T-helper 2 cell treated with Interferon-gamma antibody and Interleukin-4, amounts not matched to agents 5 μg/mL and 100 μg/mL, for 36 hours (primary cell): Measurements from ENCODE around the gene CCDC92B.

ENCODE experiments used
- DNase-seq: peaks from one replicate; pipeline ENCODE4 v3.0.0; 2021; ENCODE audit warnings: low spot score
- H3K27ac Mint-ChIP-seq: one replicate; pipeline ENCODE4 v1.8.0; 2021; ENCODE audit warnings: mild to moderate bottlenecking, mixed read lengths
- H3K27me3 Mint-ChIP-seq: one replicate; pipeline ENCODE4 v1.8.0; 2021; ENCODE audit warnings: low read depth, mixed read lengths
- H3K36me3 Mint-ChIP-seq: one replicate; pipeline ENCODE4 v1.8.0; 2021; ENCODE audit warnings: low read depth, mixed read lengths
- H3K4me1 Mint-ChIP-seq: one replicate; pipeline ENCODE4 v1.8.0; 2021; ENCODE audit warnings: low read depth, mixed read lengths
- H3K4me3 Mint-ChIP-seq: one replicate; pipeline ENCODE4 v1.8.0; 2022; ENCODE audit warnings: mild to moderate bottlenecking, moderate library complexity, mixed read lengths
- H3K9me3 Mint-ChIP-seq: one replicate; pipeline ENCODE4 v1.8.0; 2021; ENCODE audit warnings: mixed read lengths

Gene CCDC92B

DNA sequence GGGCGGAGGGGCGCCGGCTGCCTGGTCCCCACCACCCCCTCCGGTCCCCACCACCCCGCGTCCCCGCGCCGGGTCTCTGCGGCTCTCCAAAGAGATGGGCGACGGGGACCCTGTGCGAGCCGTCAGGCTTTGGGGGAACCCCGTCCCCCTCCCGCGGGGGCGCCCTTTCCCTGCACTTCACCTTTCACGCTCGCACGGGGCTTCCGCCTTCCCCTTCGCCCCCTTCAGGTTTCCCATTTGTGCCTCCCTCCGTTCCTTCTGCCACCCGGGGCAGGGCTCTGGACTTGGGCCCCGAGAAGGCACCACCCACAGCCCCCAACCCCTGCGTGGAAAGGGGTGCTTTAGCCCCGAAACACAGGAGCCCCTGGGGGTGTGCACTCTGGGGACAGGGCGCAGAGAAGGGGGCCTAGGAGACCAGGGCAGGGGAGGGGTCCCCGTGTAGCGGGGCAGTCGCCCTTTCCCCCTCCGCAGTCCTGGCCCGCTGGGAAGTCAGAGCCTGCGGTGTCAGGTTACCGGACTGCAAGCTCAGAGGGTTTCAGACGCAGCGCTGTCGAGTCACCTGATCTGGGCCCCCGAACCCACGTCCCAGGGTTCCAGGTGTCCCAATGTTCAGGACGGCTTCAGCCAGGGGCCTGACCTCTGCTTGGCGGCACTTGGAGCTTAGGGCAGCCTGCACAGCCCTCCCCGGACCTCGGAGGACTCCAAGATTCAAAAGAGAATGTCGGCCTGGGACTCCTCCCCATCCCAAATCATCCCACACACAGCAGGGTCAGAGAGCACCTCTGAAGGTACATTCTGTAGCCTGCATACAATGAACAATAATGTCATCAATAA is 6.7 kb upstream of the CCDC92B start:
- no peaks in the 10 kb centered on the region for H3K4me1 Mint-ChIP-seq
- no peaks in the 10 kb centered on the region for H3K36me3 Mint-ChIP-seq
- H3K27me3 Mint-ChIP-seq = peaks cover 45% of the 10 kb centered on the region
- H3K4me3 Mint-ChIP-seq = no peak overlapping the region
- no peaks in the 10 kb centered on the region for H3K9me3 Mint-ChIP-seq
- no peak for DNase-seq
- no peak overlapping the region for H3K27ac Mint-ChIP-seq

DNA sequence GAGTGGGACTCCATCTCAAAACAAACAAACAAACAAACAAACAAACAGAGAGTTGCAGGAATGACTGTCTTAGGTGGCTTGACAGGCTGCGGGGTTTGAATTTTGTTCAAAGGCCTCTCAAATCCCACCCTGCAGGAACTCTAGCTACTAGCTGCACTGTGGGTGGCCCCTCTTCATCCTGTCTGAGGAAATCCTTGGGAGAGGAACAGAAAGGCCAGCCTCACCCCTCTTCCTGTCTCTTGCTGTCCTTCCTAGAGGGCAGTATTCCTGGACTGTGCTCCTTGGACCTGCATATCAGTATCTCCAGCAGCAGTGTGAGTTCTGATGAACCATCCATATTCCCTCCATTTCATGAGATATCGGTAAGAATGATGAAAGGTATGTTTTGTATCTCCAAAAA is 2.0 kb upstream of the CCDC92B start:
- Mint-ChIP-seq H3K36me3 (no peaks in the 10 kb centered on the region), H3K27me3 (peaks cover 51% of the 10 kb centered on the region), H3K9me3 (no peaks in the 10 kb centered on the region), H3K4me3 (no peak overlapping the region), H3K4me1 (no peaks in the 10 kb centered on the region), H3K27ac (no peak overlapping the region)
- no peak for DNase-seq

DNA sequence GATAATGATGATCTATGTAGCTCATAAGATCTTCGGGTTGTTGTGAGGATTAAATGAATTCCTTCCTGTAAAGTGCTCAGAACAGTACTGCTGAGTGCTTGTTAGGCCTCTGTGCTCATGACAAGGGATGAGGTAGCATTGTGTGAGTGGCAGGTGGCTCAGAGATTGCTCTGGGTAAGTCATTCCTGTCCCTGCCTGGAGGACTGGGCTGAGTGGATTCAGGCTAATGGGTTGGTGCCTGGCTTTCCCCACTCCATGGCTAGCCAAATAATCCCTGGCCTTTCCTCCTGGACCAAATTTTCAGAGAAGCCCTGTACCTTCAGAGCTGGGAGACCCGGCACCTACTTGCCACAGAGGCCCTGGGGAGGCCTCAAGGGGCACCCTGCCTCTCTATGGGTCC is 1.3 kb upstream of the CCDC92B start:
- Mint-ChIP-seq H3K9me3 (no peaks in the 10 kb centered on the region), H3K4me3 (no peak overlapping the region), H3K4me1 (no peaks in the 10 kb centered on the region), H3K36me3 (no peaks in the 10 kb centered on the region), H3K27me3 (peaks cover 48% of the 10 kb centered on the region), H3K27ac (no peak overlapping the region)
- no peak for DNase-seq

DNA sequence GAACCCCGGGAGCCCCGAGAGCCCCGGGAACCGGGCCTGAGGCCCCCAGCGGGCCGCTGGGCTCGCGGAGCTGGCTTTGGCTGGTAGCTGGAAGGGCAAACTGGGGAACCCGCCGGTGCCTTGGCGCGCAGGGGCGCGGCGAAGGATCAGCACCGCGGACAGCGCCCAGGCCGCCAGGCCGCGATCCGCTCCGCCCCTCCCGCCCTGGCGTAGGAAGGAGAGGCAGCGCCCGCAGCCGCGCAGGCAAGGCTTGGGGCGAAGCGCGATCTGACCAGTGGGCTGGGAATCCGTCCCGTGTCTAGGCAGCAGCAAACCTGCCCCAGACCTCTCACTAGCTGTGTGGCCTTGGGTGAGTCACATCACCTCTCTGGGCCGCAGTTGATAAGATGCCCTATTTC is 331 bp upstream of the CCDC92B start:
- Mint-ChIP-seq H3K4me3 (no peak overlapping the region), H3K4me1 (no peaks in the 10 kb centered on the region), H3K27ac (no peak overlapping the region), H3K27me3 (peaks cover 47% of the 10 kb centered on the region), H3K36me3 (no peaks in the 10 kb centered on the region), H3K9me3 (no peaks in the 10 kb centered on the region)
- peak; percentile 77 for DNase-seq

DNA sequence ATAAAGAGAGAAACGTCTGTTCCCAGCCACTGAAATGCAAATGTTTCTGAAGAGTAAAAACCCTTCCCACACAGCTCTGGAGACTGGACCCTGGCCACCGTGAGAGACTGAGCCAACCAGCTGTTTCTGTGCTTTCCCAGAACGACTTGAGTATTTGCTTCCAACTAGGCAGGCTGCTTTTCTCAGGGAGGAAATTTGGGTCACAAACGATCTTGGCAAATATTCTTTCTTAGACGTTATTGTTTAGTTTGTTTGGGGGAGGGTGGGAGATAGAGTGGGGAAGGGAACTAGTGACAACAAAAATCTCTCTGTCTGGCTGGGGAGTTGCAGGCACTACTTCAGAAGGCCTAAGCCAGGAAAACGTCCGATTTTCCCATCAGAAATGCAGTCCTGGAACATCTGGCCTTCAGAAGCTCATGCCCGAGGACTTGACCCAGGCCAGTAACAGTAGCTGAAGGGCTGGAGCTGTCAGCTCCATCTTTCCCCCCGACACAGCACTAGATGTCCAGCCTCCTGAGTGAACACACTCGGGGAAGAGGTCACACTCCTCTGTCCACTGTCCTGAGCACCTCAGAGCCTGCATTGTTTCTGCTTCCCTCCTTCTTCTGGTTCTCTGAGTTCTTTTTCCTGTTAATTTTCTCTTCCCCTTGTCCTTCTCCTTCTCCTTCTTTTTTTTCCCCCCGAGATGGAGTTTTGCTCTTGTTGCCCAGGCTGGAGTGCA is 4.0 kb downstream of the CCDC92B start:
- Mint-ChIP-seq H3K27me3 (peaks cover 27% of the 10 kb centered on the region), H3K4me3 (no peak overlapping the region)

DNA sequence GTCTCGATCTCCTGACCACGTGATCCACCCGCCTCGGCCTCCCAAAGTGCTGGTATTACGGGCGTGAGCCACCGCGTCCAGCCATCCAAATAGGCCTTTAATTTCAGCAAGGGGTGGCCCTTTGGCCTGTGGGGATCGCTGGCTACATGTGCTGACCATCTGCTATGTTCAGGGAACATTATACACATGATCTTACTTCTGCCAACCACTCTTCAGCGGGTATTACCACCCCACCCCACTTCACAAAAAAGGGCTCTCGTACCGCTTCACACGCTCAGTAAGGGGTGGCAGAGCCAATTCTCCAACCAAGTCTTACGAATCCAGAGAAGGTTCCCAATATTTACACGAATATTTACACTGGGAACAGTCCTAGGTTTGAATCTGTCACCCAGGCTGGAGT is 11.8 kb downstream of the CCDC92B start:
- H3K27me3 Mint-ChIP-seq = no peaks in the 10 kb centered on the region
- DNase-seq = no peak
- H3K9me3 Mint-ChIP-seq = no peaks in the 10 kb centered on the region
- no peaks in the 10 kb centered on the region for H3K4me1 Mint-ChIP-seq
- H3K27ac Mint-ChIP-seq = no peak overlapping the region
- no peaks in the 10 kb centered on the region for H3K36me3 Mint-ChIP-seq
- H3K4me3 Mint-ChIP-seq = no peak overlapping the region

More for the DNA sequence above, 4.0 kb downstream of the CCDC92B start:
- Mint-ChIP-seq H3K9me3 (no peaks in the 10 kb centered on the region), H3K4me1 (no peaks in the 10 kb centered on the region), H3K36me3 (no peaks in the 10 kb centered on the region), H3K27ac (no peak overlapping the region)
- DNase-seq = no peak

DNA sequence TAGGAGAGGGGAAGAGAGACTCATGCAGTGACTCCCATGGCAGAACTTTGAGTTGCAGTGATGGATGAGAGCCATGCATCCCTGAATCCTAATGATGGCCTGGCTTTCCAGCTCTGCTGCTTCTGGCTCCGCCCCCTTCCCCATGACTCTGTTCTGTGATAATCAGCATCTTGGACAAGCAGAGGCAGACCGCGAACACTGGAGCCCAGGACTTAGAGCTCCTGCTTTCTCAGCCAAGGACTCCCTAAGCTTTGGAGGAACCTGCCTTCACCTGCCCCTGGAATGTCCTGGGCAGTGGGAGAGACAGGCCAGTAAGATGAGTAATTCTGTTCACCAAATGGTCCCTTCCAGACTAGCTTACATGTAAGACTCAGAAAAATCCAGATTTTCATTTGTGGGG is 12.5 kb downstream of the CCDC92B start:
- Mint-ChIP-seq H3K4me1 (no peaks in the 10 kb centered on the region), H3K36me3 (no peaks in the 10 kb centered on the region), H3K27ac (no peak overlapping the region), H3K4me3 (no peak overlapping the region), H3K9me3 (no peaks in the 10 kb centered on the region), H3K27me3 (no peaks in the 10 kb centered on the region)
- DNase-seq = no peak

DNA sequence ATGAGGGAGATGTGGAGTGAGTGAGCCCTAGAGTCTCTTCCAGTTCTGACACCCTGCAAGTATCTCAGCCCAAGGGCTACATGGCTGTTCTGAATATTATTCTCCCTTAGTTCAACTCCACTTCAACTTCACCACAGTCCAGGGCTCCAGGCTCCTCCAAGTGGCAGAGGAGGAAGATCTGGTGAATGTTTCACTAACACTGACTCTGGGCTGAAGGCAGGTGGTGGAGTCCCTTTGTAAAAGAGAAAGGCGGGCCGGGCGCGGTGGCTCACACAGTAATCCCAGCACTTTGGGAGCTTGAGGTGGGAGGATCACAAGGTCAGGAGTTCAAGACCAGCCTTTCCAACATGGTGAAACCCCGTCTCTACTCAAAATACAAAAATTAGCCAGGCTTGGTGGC is 13.6 kb downstream of the CCDC92B start:
- Mint-ChIP-seq H3K4me3 (no peak overlapping the region), H3K27ac (no peak overlapping the region), H3K9me3 (no peaks in the 10 kb centered on the region), H3K36me3 (no peaks in the 10 kb centered on the region), H3K4me1 (no peaks in the 10 kb centered on the region), H3K27me3 (no peaks in the 10 kb centered on the region)
- no peak for DNase-seq

DNA sequence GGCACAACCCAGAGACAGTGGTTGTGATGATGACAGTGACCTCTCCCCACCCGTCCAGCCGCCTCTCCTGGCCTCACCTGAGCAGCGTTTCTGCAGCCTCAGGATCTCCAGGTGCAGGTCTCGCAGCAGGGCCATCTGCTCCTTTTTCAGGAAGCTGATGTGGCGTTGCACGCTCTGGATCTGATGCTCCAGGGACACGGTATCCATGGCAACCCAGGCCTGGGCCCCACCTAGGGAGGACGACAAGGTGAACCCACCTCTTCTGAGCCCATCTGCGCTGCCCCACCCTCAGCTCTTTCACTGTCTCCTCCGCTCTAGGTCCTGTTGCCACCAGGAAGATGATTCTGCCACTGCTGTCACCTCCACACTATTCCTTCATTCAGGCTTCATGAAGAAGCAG is 14.5 kb downstream of the CCDC92B start:
- no peak for DNase-seq
- H3K27me3 Mint-ChIP-seq = peaks cover 4% of the 10 kb centered on the region
- no peak overlapping the region for H3K4me3 Mint-ChIP-seq
- no peak overlapping the region for H3K27ac Mint-ChIP-seq
- no peaks in the 10 kb centered on the region for H3K9me3 Mint-ChIP-seq
- H3K36me3 Mint-ChIP-seq = no peaks in the 10 kb centered on the region
- no peaks in the 10 kb centered on the region for H3K4me1 Mint-ChIP-seq

DNA sequence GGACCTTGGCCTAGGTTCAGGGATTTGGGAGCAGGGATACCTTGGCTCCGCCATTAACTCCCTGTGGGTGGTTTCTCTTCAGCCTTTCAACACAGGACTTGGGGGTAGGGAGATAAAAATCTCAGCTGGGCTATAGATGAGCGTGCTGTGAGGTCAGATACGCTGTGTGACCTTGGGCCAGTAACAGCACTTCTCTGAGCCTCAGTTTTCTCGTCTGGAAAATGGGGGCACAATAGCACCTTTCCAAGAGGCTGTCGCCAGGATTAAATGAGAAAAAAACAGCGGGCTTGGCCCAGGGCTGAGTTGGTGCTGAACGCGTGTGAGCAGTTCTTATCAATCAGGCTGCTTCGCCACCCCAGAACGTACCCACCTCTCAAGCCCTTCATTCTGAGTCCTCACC is 17.6 kb downstream of the CCDC92B start:
- Mint-ChIP-seq H3K4me1 (no peaks in the 10 kb centered on the region), H3K36me3 (no peaks in the 10 kb centered on the region), H3K9me3 (no peaks in the 10 kb centered on the region), H3K27ac (no peak overlapping the region), H3K27me3 (peaks cover 6% of the 10 kb centered on the region), H3K4me3 (no peak overlapping the region)
- DNase-seq = no peak

DNA sequence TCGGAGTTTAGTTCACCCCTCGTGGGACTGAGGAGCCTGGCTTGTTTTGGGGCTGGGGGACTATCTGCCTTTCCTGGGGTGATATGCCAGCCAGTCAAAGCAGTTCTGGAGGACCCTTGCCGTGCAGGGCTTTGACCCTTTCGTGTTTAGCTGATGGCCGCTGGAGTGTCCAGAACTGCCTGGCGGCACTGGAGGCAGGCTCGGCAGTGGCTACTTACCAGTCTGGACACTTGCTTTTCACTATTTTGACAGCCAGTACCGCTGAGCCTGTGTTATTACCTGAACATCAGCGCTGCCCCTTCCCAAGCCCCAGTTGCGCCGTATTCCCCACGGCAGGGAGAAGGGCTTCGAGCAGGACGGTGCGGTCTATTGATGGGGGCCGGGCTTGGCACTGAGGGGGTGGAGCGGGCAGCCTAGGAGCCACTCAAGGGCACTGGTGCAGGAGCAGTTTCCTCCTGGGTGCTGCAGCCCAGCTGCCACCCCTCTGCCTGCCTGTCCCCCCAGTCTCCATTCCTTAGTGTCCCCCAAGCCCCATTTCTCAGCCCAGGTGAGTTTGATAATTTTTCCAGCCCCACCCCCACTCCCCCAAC is 18.6 kb downstream of the CCDC92B start:
- no peak overlapping the region for H3K4me3 Mint-ChIP-seq
- H3K4me1 Mint-ChIP-seq = no peaks in the 10 kb centered on the region
- H3K27me3 Mint-ChIP-seq = peaks cover 6% of the 10 kb centered on the region
- no peak for DNase-seq
- no peak overlapping the region for H3K27ac Mint-ChIP-seq
- H3K36me3 Mint-ChIP-seq = no peaks in the 10 kb centered on the region
- no peaks in the 10 kb centered on the region for H3K9me3 Mint-ChIP-seq

DNA sequence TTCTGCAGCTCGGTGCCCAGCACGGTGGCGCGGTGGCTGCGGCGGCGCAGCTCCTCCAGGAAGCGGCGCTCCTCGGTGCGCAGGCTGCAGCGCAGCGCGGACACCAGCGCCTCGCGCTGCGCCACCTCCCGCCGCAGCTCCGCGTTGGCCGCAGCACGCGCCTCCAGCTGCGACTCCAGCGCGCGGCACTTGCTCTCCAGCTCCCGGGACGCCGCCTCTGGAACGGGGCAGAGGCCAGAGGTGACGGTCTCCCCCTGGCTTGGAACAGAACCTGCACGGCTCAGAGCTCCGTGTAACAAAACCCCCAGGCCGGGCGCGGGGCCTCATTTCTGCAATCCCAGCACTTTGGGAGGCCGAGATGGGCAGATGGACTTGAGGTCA is 24.7 kb downstream of the CCDC92B start:
- Mint-ChIP-seq H3K4me1 (no peaks in the 10 kb centered on the region), H3K9me3 (no peaks in the 10 kb centered on the region), H3K36me3 (no peaks in the 10 kb centered on the region), H3K27ac (no peak overlapping the region), H3K27me3 (peaks cover 14% of the 10 kb centered on the region), H3K4me3 (no peak overlapping the region)
- DNase-seq = peak; percentile 37

DNA sequence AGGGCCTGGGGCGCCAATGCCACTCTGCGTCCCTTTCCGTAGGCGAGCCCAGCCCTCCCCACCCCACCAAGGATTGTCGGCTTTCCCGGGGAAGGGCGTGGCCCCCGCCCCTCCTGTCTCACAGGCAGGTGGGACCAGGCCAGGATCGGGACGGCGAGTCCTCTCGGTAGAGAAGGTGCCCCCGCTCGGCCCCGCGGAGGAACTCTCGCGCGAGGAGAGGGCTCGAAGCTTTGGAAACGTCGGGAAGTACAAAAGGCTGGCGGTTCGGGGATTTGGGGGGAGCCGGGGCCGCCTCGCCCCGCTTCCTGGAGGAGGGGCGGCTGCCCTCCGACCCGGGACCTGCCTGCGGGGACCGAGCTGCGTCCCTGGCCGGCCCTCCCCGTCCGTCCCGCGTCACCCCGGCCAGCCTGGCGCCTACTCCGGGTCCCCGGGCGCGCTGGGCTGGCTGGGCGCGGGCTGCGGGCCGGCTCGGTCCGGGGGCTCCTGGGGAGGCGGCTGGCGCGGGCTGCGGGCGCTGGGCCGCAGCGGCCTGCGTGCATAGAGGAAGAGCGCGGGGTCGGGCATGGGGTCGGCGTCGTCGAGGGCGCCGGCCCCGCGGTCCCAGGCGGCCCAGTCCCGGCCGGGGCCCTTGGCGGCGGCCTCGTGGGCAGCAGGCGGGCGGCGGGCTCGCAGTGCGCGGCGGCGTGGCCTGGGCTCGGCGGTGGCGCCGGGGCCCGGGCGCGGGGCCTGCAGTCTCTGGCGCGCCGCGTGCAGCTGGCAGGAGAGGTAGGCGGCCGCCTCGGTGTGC is 25.3 kb downstream of the CCDC92B start:
- Mint-ChIP-seq H3K27ac (no peak overlapping the region), H3K4me1 (no peaks in the 10 kb centered on the region), H3K9me3 (no peaks in the 10 kb centered on the region), H3K36me3 (no peaks in the 10 kb centered on the region), H3K27me3 (peaks cover 14% of the 10 kb centered on the region), H3K4me3 (peak overlapping the region; percentile 21)
- no peak for DNase-seq

DNA sequence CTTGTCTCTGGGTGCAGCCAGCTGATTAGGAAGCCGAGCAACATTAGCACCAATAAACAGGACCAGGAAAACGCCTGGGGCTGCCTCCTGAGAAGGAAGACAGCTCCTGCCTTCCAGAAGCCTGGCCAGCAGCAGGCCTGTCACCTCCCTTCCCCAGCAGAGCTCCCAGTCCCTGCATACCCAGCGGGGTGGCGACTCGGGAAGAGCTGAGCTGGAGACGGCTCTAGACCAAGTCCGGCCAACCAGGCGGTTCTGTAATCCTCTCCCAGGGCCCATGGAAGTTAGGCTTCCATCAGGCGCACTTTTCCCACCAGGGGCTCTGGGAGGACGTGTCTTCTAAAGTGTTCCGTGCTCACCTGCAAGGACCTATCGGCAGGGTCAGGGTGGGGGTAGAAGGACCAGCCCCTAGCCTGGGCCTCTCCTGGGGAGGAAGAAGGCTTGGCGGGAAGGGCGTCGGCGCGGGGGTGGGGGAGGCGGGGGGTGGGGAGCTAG is 25.9 kb downstream of the CCDC92B start:
- Mint-ChIP-seq H3K4me3 (peak overlapping the region; percentile 34), H3K27me3 (peaks cover 14% of the 10 kb centered on the region), H3K36me3 (no peaks in the 10 kb centered on the region), H3K9me3 (no peaks in the 10 kb centered on the region), H3K4me1 (no peaks in the 10 kb centered on the region), H3K27ac (no peak overlapping the region)
- no peak for DNase-seq
